Nephron (organoid): ENCODE data around the gene RBM47.
"Not testable (repeated sequence)": the region's sequence is repeated elsewhere in the genome, so short reads cannot be mapped to it uniquely, and the experiment has no call there.

ENCODE experiments used
- H3K27ac Mint-ChIP-seq, 3 experiments: 2 replicates each; pipeline ENCODE4 v1.8.0; 2020; ENCODE audit warnings: mixed read lengths in 3 of 3, mild to moderate bottlenecking in 2 of 3, moderate library complexity in 1 of 3
- H3K27me3 Mint-ChIP-seq: 2 replicates; pipeline ENCODE4 v1.8.0; 2021; ENCODE audit warnings: low read depth, mild to moderate bottlenecking, moderate library complexity, mixed read lengths
- H3K36me3 Mint-ChIP-seq: 2 replicates; pipeline ENCODE4 v1.8.0; 2020; ENCODE audit warnings: low read depth, mixed read lengths
- H3K4me1 Mint-ChIP-seq: 2 replicates; pipeline ENCODE4 v1.8.0; 2020; ENCODE audit warnings: mixed read lengths
- H3K4me3 Mint-ChIP-seq, 3 experiments: 2 replicates each; pipeline ENCODE4 v1.8.0; 2020; ENCODE audit warnings: mild to moderate bottlenecking in 3 of 3, mixed read lengths in 3 of 3, moderate library complexity in 2 of 3
- H3K9me3 Mint-ChIP-seq: 2 replicates; pipeline ENCODE4 v1.8.0; 2020; ENCODE audit warnings: mixed read lengths
- TF ChIP-seq, protein P1 (sequence below), 3 experiments: fragments of 200-600 bp; sonication (generic); IDR thresholded peaks; one replicate each; pipeline ENCODE4 v1.5.0; 2021; ENCODE audit warnings: antibody characterized with exemption in 3 of 3; ENCODE audit not compliant: unreplicated experiment in 3 of 3

RBM47 gene

GRCh38 chr4:40446839-40447238 lies 182.8 kb downstream of the RBM47 start:
- Mint-ChIP-seq H3K4me1 (no peaks in the 10 kb centered on the region), H3K27me3 (no peaks in the 10 kb centered on the region), H3K4me3 (no peak overlapping the region)

GRCh38 chr4:40446261-40446750 lies 183.4 kb downstream of the RBM47 start:
- H3K27ac Mint-ChIP-seq, H3K27me3 Mint-ChIP-seq, H3K4me1 Mint-ChIP-seq, H3K36me3 Mint-ChIP-seq, H3K4me3 Mint-ChIP-seq, H3K9me3 Mint-ChIP-seq: not testable (repeated sequence)

More at GRCh38 chr4:40446839-40447238, 182.8 kb downstream of the RBM47 start:
- Mint-ChIP-seq H3K27ac (peak overlapping the region in 1 of 3 experiments; percentile 42), H3K9me3 (no peaks in the 10 kb centered on the region), H3K36me3 (peaks cover 3% of the 10 kb centered on the region)
- TF ChIP-seq, protein P1, sequence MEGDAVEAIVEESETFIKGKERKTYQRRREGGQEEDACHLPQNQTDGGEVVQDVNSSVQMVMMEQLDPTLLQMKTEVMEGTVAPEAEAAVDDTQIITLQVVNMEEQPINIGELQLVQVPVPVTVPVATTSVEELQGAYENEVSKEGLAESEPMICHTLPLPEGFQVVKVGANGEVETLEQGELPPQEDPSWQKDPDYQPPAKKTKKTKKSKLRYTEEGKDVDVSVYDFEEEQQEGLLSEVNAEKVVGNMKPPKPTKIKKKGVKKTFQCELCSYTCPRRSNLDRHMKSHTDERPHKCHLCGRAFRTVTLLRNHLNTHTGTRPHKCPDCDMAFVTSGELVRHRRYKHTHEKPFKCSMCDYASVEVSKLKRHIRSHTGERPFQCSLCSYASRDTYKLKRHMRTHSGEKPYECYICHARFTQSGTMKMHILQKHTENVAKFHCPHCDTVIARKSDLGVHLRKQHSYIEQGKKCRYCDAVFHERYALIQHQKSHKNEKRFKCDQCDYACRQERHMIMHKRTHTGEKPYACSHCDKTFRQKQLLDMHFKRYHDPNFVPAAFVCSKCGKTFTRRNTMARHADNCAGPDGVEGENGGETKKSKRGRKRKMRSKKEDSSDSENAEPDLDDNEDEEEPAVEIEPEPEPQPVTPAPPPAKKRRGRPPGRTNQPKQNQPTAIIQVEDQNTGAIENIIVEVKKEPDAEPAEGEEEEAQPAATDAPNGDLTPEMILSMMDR (IDR thresholded peaks at IDR 0.05; ENCODE audit: unreplicated experiment in 3 of 3) = no peak

GRCh38 chr4:40445671-40446070 lies 184.0 kb downstream of the RBM47 start:
- Mint-ChIP-seq H3K9me3 (no peaks in the 10 kb centered on the region), H3K36me3 (peaks cover 3% of the 10 kb centered on the region), H3K4me1 (no peaks in the 10 kb centered on the region), H3K4me3 (no peak overlapping the region), H3K27ac (no peak overlapping the region), H3K27me3 (no peaks in the 10 kb centered on the region)
- TF ChIP-seq, protein P1 (IDR thresholded peaks at IDR 0.05; ENCODE audit: unreplicated experiment in 3 of 3) = no peak

DNA sequence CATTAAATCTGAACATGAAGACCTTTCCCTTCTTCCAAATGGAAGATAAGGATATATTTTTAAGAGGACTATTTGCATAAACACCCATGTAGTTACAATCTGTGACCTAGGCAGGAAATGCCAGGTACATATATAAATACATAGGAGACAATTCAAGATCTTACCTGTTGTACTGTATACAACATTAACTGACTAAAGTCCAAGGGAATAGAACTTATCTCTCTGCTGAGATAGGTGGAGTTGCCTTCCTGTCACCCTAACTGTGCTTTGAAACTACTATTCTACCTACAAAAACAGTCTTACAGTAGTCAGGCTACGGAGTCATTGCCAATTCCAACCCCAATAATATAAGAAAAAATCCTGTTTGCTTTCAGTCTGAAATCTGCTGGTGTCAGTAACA lies 188.2 kb downstream of the RBM47 start:
- Mint-ChIP-seq H3K4me3 (no peak overlapping the region), H3K36me3 (peaks cover 11% of the 10 kb centered on the region), H3K4me1 (no peaks in the 10 kb centered on the region), H3K9me3 (no peaks in the 10 kb centered on the region), H3K27ac (no peak overlapping the region), H3K27me3 (no peaks in the 10 kb centered on the region)
- TF ChIP-seq, protein P1 (IDR thresholded peaks at IDR 0.05; ENCODE audit: unreplicated experiment in 3 of 3) = no peak

- H3K4me3 Mint-ChIP-seq = no peak overlapping the region
- H3K9me3 Mint-ChIP-seq = no peaks in the 10 kb centered on the region
- peaks cover 2% of the 10 kb centered on the region for H3K4me1 Mint-ChIP-seq
- H3K27ac Mint-ChIP-seq = peak overlapping the region in 1 of 3 experiments; percentile 40
- no peaks in the 10 kb centered on the region for H3K27me3 Mint-ChIP-seq
- TF ChIP-seq, protein P1 (IDR thresholded peaks at IDR 0.05; ENCODE audit: unreplicated experiment in 3 of 3) = no peak
- H3K36me3 Mint-ChIP-seq = peaks cover 19% of the 10 kb centered on the region
Measured at GRCh38 chr4:40439519-40439918, 190.1 kb downstream of the RBM47 start.

GRCh38 chr4:40438384-40439026 lies 191.2 kb downstream of the RBM47 start:
- TF ChIP-seq, protein P1 (IDR thresholded peaks at IDR 0.05; ENCODE audit: unreplicated experiment in 3 of 3) = no peak
- no peaks in the 10 kb centered on the region for H3K27me3 Mint-ChIP-seq
- H3K27ac Mint-ChIP-seq = peak overlapping the region in 1 of 3 experiments; percentile 40
- peaks cover 26% of the 10 kb centered on the region for H3K36me3 Mint-ChIP-seq
- no peaks in the 10 kb centered on the region for H3K9me3 Mint-ChIP-seq
- H3K4me3 Mint-ChIP-seq = no peak overlapping the region
- peaks cover 7% of the 10 kb centered on the region for H3K4me1 Mint-ChIP-seq
